CD4-positive, alpha-beta T cell (primary cell): ENCODE results near the gene LPO. TPM values are rescaled to one million over a fixed set of nuclear protein-coding genes. Genes with fewer than 3 reads are reported as not detected.

Experiments used
- ATAC-seq: fragments of 200-7000 bp; cut with Tn5 transposase; one replicate; pipeline ENCODE4 v1.10.0; 2022; ENCODE audit warnings: mild to moderate bottlenecking; ENCODE audit not compliant: poor library complexity
- CTCF ChIA-PET: fragments of 350-600 bp; sonication (Branson Sonifier 250); formaldehyde crosslinking; loops from one replicate; lab custom pipeline; 2021; ENCODE audit warnings: antibody characterized with exemption, inconsistent platforms; lab: Charles Lee
- POLR2A ChIA-PET: fragments of 350-600 bp; sonication (Branson Sonifier 250); formaldehyde crosslinking; loops from one replicate; lab custom pipeline; 2021; ENCODE audit warnings: antibody characterized with exemption, inconsistent platforms; lab: Charles Lee
- DNase-seq, 14 experiments: peaks; one replicate each; pipeline ENCODE4 v3.0.0-alpha.2; 2013 to 2020; ENCODE audit warnings: mixed read lengths in 2 of 14
- H3K27ac ChIP-seq, 2 donors: one replicate each; pipeline versions ENCODE4 v1.5.1 to v1.7.0; 2013; ENCODE audit warnings: low read length in 2 of 2, low read depth in 1 of 2, mild to moderate bottlenecking in 1 of 2
- H3K27me3 ChIP-seq, 2 experiments: 1 replicate in 1 of 2; 2 replicates in 1 of 2; pipeline versions ENCODE4 v1.6.1 to v1.7.0; 2013; ENCODE audit warnings: low read length in 2 of 2, control low read depth in 1 of 2, mild to moderate bottlenecking in 1 of 2, moderate library complexity in 1 of 2; ENCODE audit not compliant: insufficient read depth in 2 of 2, control insufficient read depth in 1 of 2
- H3K36me3 ChIP-seq: one replicate; pipeline ENCODE4 v1.6.1; 2013; ENCODE audit warnings: low read length, control low read depth; ENCODE audit not compliant: insufficient read depth
- H3K4me1 ChIP-seq: one replicate; pipeline ENCODE4 v1.6.1; 2013; ENCODE audit warnings: low read length, control low read depth; ENCODE audit not compliant: insufficient read depth
- H3K4me3 ChIP-seq: one replicate; pipeline ENCODE4 v1.5.1; 2013; ENCODE audit warnings: mild to moderate bottlenecking, low read length, moderate library complexity
- H3K9me3 ChIP-seq, 2 experiments: 1 replicate in 1 of 2; 2 replicates in 1 of 2; pipeline versions ENCODE4 v1.6.1 to v1.7.0; 2013; ENCODE audit warnings: low read length in 2 of 2, mild to moderate bottlenecking in 2 of 2, control low read depth in 1 of 2, moderate library complexity in 1 of 2; ENCODE audit not compliant: control insufficient read depth in 1 of 2, insufficient read depth in 1 of 2
- H3K27ac Mint-ChIP-seq: one replicate; pipeline ENCODE4 v1.8.0; 2020; ENCODE audit warnings: mixed read lengths
- H3K27me3 Mint-ChIP-seq: one replicate; pipeline ENCODE4 v1.8.0; 2021; ENCODE audit warnings: mixed read lengths
- H3K36me3 Mint-ChIP-seq: one replicate; pipeline ENCODE4 v1.8.0; 2021; ENCODE audit warnings: low read depth, mixed read lengths
- H3K4me1 Mint-ChIP-seq: one replicate; pipeline ENCODE4 v1.8.0; 2021; ENCODE audit warnings: low read depth, mixed read lengths
- H3K4me3 Mint-ChIP-seq: one replicate; pipeline ENCODE4 v1.8.0; 2020; ENCODE audit warnings: mild to moderate bottlenecking, mixed read lengths
- H3K9me3 Mint-ChIP-seq: one replicate; pipeline ENCODE4 v1.8.0; 2020; ENCODE audit warnings: mixed read lengths
- intact Hi-C, 2 experiments: fragments of 100-400 bp; cut with DNase I in 1 of 2; cut with micrococcal nuclease in 1 of 2; formaldehyde crosslinking; loops; one replicate each; pipeline versions ENCODE4 v1.15.1 to v1.9.0; 2023 to 2025; cut with DNase I, micrococcal nuclease
- total RNA-seq, 174 experiments: library from RNA in 2 of 174; stranded (reverse) in 2 of 174; gene quantifications; one replicate each; pipeline ENCODE4 v1.2.3 and lab custom pipeline; 2021 to 2026
- TF ChIP-seq, protein P1 (sequence below): fragments of 200-600 bp; IDR thresholded peaks from one replicate; pipeline ENCODE4 v1.8.0; 2022; ENCODE audit warnings: antibody characterized with exemption, mild to moderate bottlenecking

The LPO gene
- total RNA-seq, 2 experiments from 2014 or later, result not detected

- peak in 1 of 14 experiments; percentile 19 for DNase-seq
- Histone ChIP-seq H3K9me3 (no peaks in the 10 kb centered on the region), H3K4me3 (no peak overlapping the region), H3K27ac (no peak overlapping the region), H3K27me3 (no peaks in the 10 kb centered on the region), H3K36me3 (peaks cover 12% of the 10 kb centered on the region), H3K4me1 (peaks cover 7% of the 10 kb centered on the region)
- ChIA-PET POLR2A (interaction anchor here (22.3 kb wide), 1 partner anchor 26 kb away, joined by 1359 read pairs; no protein-coding TSS in a partner anchor), CTCF (interaction anchor here (3.4 kb wide), 1 partner anchor 32 kb away, joined by 18 read pairs; no protein-coding TSS in a partner anchor)
- Mint-ChIP-seq H3K27ac (no peak overlapping the region), H3K4me1 (peaks cover 7% of the 10 kb centered on the region), H3K4me3 (no peak overlapping the region), H3K27me3 (no peaks in the 10 kb centered on the region), H3K36me3 (no peaks in the 10 kb centered on the region), H3K9me3 (no peaks in the 10 kb centered on the region)
- intact Hi-C loops, result loop anchor here (10.0 kb wide), 2 partner anchors 322 to 692 kb away; no protein-coding TSS in a partner anchor
- TF ChIP-seq, protein P1, sequence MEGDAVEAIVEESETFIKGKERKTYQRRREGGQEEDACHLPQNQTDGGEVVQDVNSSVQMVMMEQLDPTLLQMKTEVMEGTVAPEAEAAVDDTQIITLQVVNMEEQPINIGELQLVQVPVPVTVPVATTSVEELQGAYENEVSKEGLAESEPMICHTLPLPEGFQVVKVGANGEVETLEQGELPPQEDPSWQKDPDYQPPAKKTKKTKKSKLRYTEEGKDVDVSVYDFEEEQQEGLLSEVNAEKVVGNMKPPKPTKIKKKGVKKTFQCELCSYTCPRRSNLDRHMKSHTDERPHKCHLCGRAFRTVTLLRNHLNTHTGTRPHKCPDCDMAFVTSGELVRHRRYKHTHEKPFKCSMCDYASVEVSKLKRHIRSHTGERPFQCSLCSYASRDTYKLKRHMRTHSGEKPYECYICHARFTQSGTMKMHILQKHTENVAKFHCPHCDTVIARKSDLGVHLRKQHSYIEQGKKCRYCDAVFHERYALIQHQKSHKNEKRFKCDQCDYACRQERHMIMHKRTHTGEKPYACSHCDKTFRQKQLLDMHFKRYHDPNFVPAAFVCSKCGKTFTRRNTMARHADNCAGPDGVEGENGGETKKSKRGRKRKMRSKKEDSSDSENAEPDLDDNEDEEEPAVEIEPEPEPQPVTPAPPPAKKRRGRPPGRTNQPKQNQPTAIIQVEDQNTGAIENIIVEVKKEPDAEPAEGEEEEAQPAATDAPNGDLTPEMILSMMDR, result no peak
- ATAC-seq, result no peak
Observed at GRCh38 chr17:58312829-58313228, 74.4 kb downstream of the LPO start.

DNA sequence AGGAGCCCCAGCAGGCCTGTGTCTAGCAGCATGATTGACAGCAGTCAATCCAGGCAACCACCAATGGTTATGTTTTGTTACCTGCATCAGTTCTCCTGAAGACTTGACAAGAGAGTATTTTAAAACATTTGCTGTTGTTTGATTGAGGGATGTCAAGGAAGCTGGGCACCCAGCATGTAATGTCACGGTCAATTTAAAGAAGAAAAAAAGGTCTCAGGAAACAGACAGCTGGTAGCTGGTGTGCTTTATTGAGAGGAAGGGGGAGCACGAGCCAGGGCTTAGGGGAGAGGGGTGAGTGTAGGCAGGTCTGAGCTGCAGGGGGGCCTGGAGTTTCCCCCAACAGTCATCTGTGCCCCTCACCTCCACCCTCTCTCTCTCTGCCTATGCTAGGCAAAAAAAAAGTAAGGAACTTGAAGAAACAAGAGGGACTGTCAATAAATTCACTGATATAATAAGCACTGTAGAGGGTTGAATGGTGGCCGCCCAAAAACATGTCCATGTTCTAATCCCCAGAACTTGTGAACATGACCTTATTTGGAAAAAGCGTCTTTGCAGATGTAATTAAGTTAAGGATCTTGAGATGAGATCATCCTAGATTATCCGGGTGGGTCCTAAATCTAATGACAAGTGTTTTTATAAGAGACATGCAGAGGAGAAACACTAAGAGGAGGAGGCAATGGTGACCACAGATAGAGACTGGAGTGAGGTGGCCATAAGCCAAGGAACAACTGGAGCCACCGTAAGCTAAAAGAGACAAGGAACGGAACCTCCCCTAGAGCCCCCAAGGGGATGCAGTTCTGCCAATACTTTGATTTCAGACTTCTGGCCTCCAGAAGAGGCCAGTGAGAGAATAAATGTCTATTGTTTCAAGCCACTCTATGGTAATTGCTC is 75.7 kb downstream of the LPO start:
- ATAC-seq, result no peak
- Histone ChIP-seq H3K27ac (no peak overlapping the region), H3K36me3 (peaks cover 9% of the 10 kb centered on the region), H3K4me1 (peaks cover 17% of the 10 kb centered on the region), H3K4me3 (no peak overlapping the region), H3K27me3 (no peaks in the 10 kb centered on the region), H3K9me3 (no peaks in the 10 kb centered on the region)
- CTCF ChIA-PET, result interaction anchor here (3.1 to 3.4 kb wide), 2 partner anchors 31 to 104 kb away, joined by 12 to 18 read pairs; partner anchors contain the start of gene RNF43
- intact Hi-C loops, result loop anchor here (10.0 kb wide), 2 partner anchors 321 to 691 kb away; no protein-coding TSS in a partner anchor
- no peaks in the 10 kb centered on the region for H3K36me3 Mint-ChIP-seq
- TF ChIP-seq, protein P1, result no peak
- no peaks in the 10 kb centered on the region for H3K9me3 Mint-ChIP-seq
- no peaks in the 10 kb centered on the region for H3K27me3 Mint-ChIP-seq
- POLR2A ChIA-PET, result interaction anchor here (0.8 to 22.3 kb wide), 3 partner anchors 14 to 35 kb away, joined by 3 to 1359 read pairs (median 3); no protein-coding TSS in a partner anchor
- no peak overlapping the region for H3K27ac Mint-ChIP-seq
- no peak for DNase-seq
- peaks cover 7% of the 10 kb centered on the region for H3K4me1 Mint-ChIP-seq
- H3K4me3 Mint-ChIP-seq, result no peak overlapping the region

GRCh38 chr17:58314706-58315015 is 76.3 kb downstream of the LPO start:
- Histone ChIP-seq H3K9me3 (no peaks in the 10 kb centered on the region), H3K27me3 (no peaks in the 10 kb centered on the region), H3K36me3 (peaks cover 6% of the 10 kb centered on the region), H3K27ac (no peak overlapping the region), H3K4me3 (no peak overlapping the region), H3K4me1 (peaks cover 17% of the 10 kb centered on the region)
- H3K36me3 Mint-ChIP-seq, result no peaks in the 10 kb centered on the region
- intact Hi-C loops, result loop anchor here (5.0 to 10.0 kb wide), 4 partner anchors 173 to 693 kb away; partner anchors contain the start of gene HSF5 (in 1 of the 2)
- CTCF ChIA-PET, result interaction anchor here (3.1 to 3.4 kb wide), 2 partner anchors 30 to 103 kb away, joined by 12 to 18 read pairs; partner anchors contain the start of gene RNF43
- DNase-seq (peak in 1 of 14 experiments; percentile 7), ATAC-seq (no peak)
- POLR2A ChIA-PET, result interaction anchor here (0.8 to 22.3 kb wide), 3 partner anchors 13 to 35 kb away, joined by 3 to 1359 read pairs (median 3); no protein-coding TSS in a partner anchor
- TF ChIP-seq, protein P1, result no peak
- H3K27ac Mint-ChIP-seq, result no peak overlapping the region
- no peak overlapping the region for H3K4me3 Mint-ChIP-seq
- no peaks in the 10 kb centered on the region for H3K9me3 Mint-ChIP-seq
- H3K4me1 Mint-ChIP-seq, result peaks cover 7% of the 10 kb centered on the region
- no peaks in the 10 kb centered on the region for H3K27me3 Mint-ChIP-seq
